GM18861 (cell line): ENCODE results near the gene SLC40A1.

Source experiments
- ATAC-seq: cut with Tn5 transposase; IDR thresholded peaks from one replicate; pipeline ENCODE4 v1.9.1; 2021; ENCODE audit not compliant: unreplicated experiment

Gene SLC40A1

DNA sequence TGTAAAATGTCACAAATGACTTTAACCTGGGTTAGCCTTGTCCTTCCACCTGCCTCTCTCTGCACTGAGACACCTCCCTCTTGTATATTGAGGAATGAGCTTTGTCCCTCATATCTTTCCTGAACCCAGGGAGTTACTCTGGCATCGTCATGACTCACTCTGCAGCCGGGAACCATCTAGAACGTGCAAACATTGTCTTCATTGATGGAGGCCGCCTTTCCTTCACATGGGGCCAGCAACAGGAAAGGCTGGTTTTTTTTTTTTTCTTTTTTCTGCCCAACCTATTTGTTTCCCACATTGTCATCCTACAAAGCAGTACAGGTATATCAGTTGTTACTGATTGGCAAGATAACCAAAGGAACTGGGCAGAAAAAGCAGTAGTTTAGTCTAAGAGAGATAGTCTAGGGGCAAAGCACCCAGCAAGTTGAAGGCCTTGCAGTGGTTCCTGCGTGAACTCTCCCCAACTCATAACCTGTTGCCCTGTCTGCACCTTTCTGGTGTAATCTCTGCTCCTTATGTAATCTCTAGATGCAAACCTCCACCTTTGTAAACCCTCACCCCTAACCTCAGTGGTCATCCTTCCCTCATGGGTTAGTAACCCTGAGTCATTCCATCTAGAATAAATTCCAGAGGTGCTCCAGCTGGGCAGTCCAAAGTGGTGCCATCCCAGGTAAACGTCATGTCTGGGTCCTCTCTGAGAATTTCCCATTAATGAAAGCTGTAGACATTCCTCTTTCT, 38.3 kb downstream of the SLC40A1 start:
- ATAC-seq, result no peak

DNA sequence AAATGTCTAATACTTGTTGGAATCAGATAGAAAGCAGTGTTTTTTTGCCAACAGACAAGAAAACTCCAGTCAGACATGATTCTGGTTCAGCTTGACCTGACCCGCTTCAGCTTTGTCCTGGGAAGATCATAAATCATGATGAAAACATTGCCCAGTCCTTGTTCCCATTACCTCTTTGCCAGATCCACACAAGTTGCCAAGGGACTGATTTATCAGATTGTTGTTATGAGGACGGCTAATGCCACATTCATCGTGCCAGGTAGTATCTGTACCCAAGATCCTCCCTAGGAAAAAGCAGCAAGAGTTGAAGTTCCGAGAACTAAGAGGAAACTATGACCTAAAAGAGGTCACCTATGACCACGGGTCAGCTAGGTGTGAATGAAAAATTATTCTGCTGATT, 39.0 kb downstream of the SLC40A1 start:
- ATAC-seq, result no peak

DNA sequence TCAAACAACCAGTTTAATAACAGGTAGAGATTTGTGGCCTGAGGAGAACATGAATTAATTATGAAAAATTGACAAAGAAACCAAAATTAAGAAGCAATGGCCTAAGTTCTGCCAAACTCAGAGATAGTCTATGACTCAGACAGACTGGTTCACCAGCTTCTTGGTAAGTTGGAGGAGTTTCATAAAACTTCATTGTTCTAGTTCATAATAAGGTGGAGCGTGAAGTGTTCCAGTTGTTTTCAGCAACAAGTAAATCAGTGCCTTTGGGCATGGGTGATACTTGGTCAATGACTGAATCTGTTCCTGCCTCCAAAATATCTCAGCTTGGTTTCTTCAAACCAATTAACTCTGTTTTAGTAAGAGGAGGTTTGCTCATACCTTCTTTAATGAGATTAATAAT, 40.0 kb downstream of the SLC40A1 start:
- no peak for ATAC-seq

DNA sequence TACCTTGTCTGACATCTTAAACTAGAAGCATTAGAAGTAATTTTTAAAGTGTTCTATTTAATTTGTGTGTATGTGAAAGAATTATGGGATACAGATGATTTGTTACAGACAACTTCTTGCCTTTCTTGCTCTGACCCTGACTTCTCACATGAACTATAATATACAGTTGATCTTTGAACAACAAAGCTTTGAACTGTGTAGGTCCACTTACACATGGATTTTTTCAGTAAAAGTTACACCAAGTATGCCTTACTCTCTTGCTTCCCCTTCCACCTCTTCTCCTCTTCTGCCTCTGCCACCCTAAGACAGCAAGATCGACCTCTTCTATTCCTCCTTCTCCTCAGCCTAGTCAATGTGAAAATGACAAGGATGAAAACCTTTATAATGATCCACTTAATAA, 42.2 kb downstream of the SLC40A1 start:
- ATAC-seq, result no peak

DNA sequence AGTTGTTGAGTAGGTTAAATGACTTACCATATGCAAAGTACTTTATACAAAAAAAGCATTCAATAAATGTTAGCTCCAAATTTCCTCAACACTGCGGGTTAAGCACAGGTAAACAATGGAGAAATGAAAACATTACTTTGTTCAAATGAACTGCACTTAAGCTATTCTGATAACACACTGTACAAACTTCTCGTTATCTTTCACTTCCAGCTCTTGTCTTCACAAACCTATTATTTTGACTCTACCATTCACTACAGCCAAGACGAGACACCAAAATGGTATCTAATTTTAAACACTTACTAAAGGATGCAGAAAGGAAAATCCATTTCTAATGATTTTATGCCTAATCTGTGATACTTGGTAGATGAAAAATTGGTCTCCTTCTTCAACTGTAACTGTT, 43.8 kb downstream of the SLC40A1 start:
- no peak for ATAC-seq

- ATAC-seq, result no peak
Observed at GRCh38 chr2:189534854-189535832, 45.4 kb downstream of the SLC40A1 start.

DNA sequence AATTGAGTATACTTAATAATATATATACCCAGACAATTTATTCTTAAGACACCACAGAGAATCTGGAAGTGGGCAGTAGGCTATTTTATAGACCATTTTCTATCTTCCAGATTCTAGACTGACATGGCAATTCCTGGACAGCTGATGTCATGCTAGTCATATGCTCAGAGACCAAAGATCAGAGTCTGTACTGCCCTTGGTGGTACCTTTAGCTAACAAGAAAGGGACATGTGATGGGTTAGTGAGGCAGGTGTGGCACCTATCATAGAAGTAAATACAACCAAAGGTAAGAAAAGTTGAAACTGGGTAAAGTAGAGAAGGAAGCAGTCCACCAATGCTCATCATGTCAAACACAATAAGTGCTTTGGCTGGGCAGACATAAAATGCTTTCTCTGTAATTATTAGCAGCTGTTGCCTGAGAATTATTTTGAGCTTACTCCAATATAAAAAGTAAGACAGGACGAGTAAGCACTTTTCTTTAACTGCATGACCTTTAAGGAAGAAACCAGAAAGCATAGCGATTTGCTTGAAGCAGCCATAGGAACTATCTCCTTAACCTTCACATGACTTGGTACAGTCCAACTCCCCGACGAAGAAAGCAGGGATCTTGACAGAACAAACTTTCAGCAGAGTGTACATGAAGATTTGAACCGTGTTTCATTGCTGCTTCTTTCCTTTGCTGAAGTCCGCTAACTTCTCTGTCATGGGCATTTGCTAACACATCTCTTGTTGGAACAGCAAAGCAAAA, 47.1 kb downstream of the SLC40A1 start:
- ATAC-seq, result no peak

DNA sequence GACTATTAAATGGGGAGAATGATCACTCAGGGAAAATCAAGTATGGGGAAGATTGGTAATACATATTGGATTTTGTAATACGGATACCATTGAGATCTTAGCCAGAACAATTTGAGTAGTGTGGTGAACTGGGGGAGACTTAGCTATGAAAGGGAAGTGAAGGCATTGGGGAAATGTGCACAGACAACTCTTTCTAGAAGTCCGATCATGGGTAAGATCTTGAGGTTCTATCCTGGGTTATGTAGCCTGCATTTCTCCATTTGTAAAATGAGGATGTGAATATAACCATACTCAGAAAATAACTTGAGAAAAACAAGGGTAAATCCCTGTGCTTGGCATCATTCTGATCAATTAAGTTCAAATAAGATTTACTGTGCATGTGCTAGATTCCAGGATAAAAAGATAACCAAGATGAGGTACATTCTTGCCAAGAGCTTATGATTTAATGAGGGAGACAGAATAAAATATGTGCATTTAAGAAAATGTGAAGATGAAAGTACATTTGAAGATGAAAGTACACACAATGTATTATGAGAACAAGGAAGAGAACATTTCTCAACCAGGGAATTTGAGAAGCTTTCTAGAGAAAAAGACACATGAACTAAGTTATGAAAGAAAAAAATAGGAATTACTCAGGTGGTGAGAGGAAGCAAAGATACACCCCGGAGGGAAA, 49.5 kb downstream of the SLC40A1 start:
- no peak for ATAC-seq

- no peak for ATAC-seq
Observed at GRCh38 chr2:189528617-189529016, 52.0 kb downstream of the SLC40A1 start.

GRCh38 chr2:189527812-189528592, 52.6 kb downstream of the SLC40A1 start:
- no peak for ATAC-seq

DNA sequence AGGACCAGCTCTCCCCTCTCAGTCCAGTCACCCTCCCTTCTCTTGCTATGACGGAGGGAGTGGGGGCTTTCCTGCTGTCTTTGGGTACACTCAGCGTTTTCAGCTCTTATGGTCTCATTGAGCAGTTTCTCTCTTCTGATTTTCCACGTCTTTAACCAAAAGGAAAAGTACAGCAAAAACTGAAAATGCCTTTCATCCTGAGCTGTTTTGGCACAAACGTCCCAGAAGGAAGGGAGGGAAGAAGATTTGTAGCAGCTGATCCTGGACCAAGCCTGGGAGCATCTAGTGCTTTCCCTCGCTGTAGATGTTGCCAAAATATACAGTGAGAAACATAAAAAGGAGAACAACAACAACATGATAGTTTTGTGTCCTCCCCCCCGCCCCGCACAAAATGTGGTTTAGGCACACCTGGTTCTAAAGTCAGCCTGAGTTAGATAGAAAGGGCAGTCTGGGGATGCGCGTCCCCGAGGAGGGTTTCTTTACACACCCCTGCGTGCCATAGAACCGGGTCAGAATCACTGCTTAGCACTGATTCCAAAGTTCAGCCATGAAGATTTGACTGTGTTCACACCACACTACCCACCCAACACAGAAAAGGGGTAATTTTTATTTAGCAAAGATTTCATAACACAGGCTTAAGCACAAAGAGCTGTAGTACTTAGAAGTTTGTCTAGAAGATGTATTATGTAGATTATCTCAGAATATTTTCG, 53.4 kb downstream of the SLC40A1 start:
- no peak for ATAC-seq

DNA sequence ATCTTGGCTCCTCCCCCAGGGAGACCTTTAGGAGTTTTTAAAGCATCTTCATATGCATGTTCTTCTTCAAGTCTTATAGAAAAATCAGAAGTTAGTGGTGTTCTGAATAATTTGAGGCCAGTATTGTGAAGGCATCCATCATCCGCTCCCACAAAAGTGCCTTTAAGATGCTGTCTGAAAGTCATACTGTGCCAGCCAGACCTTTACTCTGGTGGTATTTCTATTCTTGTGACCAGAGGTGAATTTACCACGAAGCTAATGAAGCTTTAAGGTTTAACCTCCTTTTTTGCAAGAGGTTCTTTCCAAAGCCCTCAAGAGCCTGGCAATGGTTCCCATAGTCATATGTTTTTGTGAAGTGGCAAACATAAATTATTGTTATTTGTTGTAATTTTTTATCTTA, 54.3 kb downstream of the SLC40A1 start:
- no peak for ATAC-seq

GRCh38 chr2:189524746-189525145, 55.8 kb downstream of the SLC40A1 start:
- no peak for ATAC-seq

GRCh38 chr2:189522435-189523151, 58.0 kb downstream of the SLC40A1 start:
- no peak for ATAC-seq

- ATAC-seq, result no peak
Observed at GRCh38 chr2:189521699-189522434, 58.7 kb downstream of the SLC40A1 start.

DNA sequence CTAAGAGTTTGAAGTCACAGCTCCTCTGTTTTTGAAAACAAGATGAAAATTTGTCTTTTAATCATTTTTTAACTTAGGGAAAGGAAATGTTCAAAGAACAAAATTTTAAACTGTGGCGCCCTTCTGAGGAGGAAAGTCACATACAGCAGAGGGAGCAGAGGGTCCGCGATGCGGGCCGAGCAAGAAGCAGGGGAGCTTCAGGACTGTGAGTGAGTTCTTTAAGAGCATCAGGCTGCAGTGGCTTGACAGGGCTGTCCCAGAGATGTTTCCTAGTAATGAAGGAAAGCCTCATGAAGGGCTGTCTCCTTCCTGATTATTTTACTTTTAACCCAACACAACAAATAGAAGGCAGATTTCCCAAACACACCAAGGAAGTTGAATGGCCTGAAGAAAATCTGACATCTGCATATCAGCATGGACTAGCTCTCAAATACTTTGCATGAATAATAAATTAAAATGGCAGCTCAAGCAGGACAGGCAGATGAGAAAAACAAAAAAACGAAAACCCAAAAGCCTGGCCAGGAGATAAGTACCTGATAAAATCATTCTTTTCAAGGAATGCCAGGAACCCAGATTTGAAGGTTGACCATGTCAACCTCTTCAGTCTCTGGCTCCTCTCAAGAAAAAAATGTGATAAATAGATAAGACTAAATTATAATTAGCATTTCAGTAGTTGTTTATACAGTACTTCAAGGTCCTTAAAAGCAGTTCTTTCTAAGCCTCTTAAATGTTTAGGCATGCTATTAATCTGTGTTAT, 60.8 kb downstream of the SLC40A1 start:
- ATAC-seq, result no peak

- no peak for ATAC-seq
Observed at GRCh38 chr2:189517847-189518535, 62.6 kb downstream of the SLC40A1 start.
